H1 (cell line): ENCODE data around the gene LRRC3C. TPM values are rescaled to one million over a fixed set of nuclear protein-coding genes. Genes with fewer than 3 reads are reported as not detected.

Experiments
- CHD2 ChIP-seq: IDR thresholded peaks from 2 replicates; pipeline ENCODE4 v1.6.1; 2012; ENCODE audit warnings: low read length, improper control_type of control experiment
- PHF8 ChIP-seq: fragments of 200-600 bp; sonication (generic); conservative IDR thresholded peaks from 2 replicates; pipeline ENCODE4 v1.7.1; 2012; ENCODE audit warnings: low read depth, mild to moderate bottlenecking, inconsistent platforms, low read length, moderate library complexity
- POLR2A ChIP-seq, 2 experiments: IDR thresholded peaks; 1 replicate in 1 of 2; 2 replicates in 1 of 2; pipeline ENCODE4 v1.6.1; 2011; ENCODE audit warnings: low read depth in 2 of 2, low read length in 2 of 2, mild to moderate bottlenecking in 2 of 2; ENCODE audit errors: control extremely low read depth in 1 of 2
- RXRA ChIP-seq: IDR thresholded peaks from 2 replicates; pipeline ENCODE4 v1.6.1; 2011; ENCODE audit warnings: low read depth, mild to moderate bottlenecking, low read length, moderate library complexity; ENCODE audit not compliant: insufficient read depth
- SIX5 ChIP-seq: IDR thresholded peaks from 2 replicates; pipeline ENCODE4 v1.6.1; 2011; ENCODE audit warnings: mild to moderate bottlenecking, low read depth, low read length
- SP4 ChIP-seq: IDR thresholded peaks from 2 replicates; pipeline ENCODE4 v1.6.1; 2012; ENCODE audit warnings: low read length, inconsistent platforms
- SRF ChIP-seq: IDR thresholded peaks from 2 replicates; pipeline ENCODE4 v1.6.1; 2011; ENCODE audit warnings: mild to moderate bottlenecking, low read depth, low read length, moderate library complexity
- TAF1 ChIP-seq: IDR thresholded peaks from 2 replicates; pipeline ENCODE4 v1.6.1; 2011; ENCODE audit warnings: mild to moderate bottlenecking, low read depth, low read length
- polyA plus RNA-seq, 7 experiments: library from polyadenylated mRNA; depleted of rRNA in 3 of 7; stranded (reverse) in 5 of 7; unstranded in 2 of 7; fragments of >200 nt in 5 of 7; fragments of 200-250 nt in 2 of 7; gene quantifications; 1 replicate in 5 of 7; 2 replicates in 1 of 7; 4 replicates in 1 of 7; pipeline versions ENCODE4 v1.2.1 to v1.2.3, GENCODE V29; 2011 to 2013; ENCODE audit warnings: missing spikeins in 2 of 7, mixed read lengths in 2 of 7
- total RNA-seq: library from RNA; stranded (reverse); fragmentation: NEBNext Ultra II Directional; extraction: Animal tissue kit (Norgen Biotek cat#: 25700); gene quantifications from 2 replicates; pipeline ENCODE4 v1.2.1, GENCODE V29; 2021
- TF ChIP-seq, protein P1 (sequence below): fragments of 300-600 bp; sonication (generic); IDR thresholded peaks from 2 replicates; pipeline ENCODE4 v1.7.1; 2012; ENCODE audit warnings: low read length, moderate library complexity, mild to moderate bottlenecking, inconsistent platforms; ENCODE audit not compliant: insufficient replicate concordance
- TF ChIP-seq, protein P2 (sequence below), 3 experiments: IDR thresholded peaks; 1 replicate in 2 of 3; 2 replicates in 1 of 3; pipeline versions ENCODE4 v1.5.1 to v1.6.1; 2011; ENCODE audit warnings: low read length in 3 of 3, mild to moderate bottlenecking in 3 of 3, inconsistent platforms in 2 of 3, low read depth in 1 of 3, moderate library complexity in 1 of 3; ENCODE audit not compliant: insufficient read depth in 1 of 3; ENCODE audit errors: control extremely low read depth in 1 of 3

The LRRC3C gene
- total and polyA plus RNA-seq, 2 of the 8 experiments (the other 6 are each of a cell fraction or from before 2014, with no cell fraction given), result not detected

DNA sequence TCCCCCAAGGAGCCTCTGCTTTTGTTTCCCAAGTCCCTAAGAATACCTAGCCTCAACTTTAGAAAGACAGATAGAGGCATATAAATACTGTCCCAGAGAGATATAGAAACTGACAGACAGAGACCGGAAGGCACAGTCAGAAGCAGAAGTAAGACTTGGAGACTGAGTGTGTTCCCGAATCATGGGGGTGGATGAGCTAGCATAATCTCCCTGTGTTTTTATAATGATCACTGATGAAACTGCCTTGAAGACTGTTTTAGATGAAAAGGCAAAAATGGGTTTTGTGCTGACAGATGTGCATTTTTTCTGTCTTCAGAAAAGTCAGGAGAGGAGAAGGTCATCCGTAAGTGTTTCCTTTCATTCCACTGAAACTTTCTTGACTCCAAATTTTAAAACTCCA is 44.7 kb downstream of the LRRC3C start (continued):
- TF ChIP-seq, protein P1, sequence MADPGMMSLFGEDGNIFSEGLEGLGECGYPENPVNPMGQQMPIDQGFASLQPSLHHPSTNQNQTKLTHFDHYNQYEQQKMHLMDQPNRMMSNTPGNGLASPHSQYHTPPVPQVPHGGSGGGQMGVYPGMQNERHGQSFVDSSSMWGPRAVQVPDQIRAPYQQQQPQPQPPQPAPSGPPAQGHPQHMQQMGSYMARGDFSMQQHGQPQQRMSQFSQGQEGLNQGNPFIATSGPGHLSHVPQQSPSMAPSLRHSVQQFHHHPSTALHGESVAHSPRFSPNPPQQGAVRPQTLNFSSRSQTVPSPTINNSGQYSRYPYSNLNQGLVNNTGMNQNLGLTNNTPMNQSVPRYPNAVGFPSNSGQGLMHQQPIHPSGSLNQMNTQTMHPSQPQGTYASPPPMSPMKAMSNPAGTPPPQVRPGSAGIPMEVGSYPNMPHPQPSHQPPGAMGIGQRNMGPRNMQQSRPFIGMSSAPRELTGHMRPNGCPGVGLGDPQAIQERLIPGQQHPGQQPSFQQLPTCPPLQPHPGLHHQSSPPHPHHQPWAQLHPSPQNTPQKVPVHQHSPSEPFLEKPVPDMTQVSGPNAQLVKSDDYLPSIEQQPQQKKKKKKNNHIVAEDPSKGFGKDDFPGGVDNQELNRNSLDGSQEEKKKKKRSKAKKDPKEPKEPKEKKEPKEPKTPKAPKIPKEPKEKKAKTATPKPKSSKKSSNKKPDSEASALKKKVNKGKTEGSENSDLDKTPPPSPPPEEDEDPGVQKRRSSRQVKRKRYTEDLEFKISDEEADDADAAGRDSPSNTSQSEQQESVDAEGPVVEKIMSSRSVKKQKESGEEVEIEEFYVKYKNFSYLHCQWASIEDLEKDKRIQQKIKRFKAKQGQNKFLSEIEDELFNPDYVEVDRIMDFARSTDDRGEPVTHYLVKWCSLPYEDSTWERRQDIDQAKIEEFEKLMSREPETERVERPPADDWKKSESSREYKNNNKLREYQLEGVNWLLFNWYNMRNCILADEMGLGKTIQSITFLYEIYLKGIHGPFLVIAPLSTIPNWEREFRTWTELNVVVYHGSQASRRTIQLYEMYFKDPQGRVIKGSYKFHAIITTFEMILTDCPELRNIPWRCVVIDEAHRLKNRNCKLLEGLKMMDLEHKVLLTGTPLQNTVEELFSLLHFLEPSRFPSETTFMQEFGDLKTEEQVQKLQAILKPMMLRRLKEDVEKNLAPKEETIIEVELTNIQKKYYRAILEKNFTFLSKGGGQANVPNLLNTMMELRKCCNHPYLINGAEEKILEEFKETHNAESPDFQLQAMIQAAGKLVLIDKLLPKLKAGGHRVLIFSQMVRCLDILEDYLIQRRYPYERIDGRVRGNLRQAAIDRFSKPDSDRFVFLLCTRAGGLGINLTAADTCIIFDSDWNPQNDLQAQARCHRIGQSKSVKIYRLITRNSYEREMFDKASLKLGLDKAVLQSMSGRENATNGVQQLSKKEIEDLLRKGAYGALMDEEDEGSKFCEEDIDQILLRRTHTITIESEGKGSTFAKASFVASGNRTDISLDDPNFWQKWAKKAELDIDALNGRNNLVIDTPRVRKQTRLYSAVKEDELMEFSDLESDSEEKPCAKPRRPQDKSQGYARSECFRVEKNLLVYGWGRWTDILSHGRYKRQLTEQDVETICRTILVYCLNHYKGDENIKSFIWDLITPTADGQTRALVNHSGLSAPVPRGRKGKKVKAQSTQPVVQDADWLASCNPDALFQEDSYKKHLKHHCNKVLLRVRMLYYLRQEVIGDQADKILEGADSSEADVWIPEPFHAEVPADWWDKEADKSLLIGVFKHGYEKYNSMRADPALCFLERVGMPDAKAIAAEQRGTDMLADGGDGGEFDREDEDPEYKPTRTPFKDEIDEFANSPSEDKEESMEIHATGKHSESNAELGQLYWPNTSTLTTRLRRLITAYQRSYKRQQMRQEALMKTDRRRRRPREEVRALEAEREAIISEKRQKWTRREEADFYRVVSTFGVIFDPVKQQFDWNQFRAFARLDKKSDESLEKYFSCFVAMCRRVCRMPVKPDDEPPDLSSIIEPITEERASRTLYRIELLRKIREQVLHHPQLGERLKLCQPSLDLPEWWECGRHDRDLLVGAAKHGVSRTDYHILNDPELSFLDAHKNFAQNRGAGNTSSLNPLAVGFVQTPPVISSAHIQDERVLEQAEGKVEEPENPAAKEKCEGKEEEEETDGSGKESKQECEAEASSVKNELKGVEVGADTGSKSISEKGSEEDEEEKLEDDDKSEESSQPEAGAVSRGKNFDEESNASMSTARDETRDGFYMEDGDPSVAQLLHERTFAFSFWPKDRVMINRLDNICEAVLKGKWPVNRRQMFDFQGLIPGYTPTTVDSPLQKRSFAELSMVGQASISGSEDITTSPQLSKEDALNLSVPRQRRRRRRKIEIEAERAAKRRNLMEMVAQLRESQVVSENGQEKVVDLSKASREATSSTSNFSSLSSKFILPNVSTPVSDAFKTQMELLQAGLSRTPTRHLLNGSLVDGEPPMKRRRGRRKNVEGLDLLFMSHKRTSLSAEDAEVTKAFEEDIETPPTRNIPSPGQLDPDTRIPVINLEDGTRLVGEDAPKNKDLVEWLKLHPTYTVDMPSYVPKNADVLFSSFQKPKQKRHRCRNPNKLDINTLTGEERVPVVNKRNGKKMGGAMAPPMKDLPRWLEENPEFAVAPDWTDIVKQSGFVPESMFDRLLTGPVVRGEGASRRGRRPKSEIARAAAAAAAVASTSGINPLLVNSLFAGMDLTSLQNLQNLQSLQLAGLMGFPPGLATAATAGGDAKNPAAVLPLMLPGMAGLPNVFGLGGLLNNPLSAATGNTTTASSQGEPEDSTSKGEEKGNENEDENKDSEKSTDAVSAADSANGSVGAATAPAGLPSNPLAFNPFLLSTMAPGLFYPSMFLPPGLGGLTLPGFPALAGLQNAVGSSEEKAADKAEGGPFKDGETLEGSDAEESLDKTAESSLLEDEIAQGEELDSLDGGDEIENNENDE, result no peak
- TF ChIP-seq, protein P2, sequence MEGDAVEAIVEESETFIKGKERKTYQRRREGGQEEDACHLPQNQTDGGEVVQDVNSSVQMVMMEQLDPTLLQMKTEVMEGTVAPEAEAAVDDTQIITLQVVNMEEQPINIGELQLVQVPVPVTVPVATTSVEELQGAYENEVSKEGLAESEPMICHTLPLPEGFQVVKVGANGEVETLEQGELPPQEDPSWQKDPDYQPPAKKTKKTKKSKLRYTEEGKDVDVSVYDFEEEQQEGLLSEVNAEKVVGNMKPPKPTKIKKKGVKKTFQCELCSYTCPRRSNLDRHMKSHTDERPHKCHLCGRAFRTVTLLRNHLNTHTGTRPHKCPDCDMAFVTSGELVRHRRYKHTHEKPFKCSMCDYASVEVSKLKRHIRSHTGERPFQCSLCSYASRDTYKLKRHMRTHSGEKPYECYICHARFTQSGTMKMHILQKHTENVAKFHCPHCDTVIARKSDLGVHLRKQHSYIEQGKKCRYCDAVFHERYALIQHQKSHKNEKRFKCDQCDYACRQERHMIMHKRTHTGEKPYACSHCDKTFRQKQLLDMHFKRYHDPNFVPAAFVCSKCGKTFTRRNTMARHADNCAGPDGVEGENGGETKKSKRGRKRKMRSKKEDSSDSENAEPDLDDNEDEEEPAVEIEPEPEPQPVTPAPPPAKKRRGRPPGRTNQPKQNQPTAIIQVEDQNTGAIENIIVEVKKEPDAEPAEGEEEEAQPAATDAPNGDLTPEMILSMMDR (IDR thresholded peaks at IDR 0.05; ENCODE audit: control extremely low read depth in 1 of 3, insufficient read depth in 1 of 3, low read depth in 1 of 3, low read length in 3 of 3), result no peak
- TF ChIP-seq SP4 (no peak), RXRA (no peak), SRF (no peak), TAF1 (no peak), SIX5 (no peak), CHD2 (no peak), POLR2A (IDR thresholded peaks at IDR 0.05; ENCODE audit: control extremely low read depth in 1 of 2, low read depth in 2 of 2, low read length in 2 of 2) (no peak), PHF8 (no peak)
